HCT116 (cell line): ENCODE data around the gene TEX2. TPM values are rescaled to one million over a fixed set of nuclear protein-coding genes. Genes with fewer than 3 reads are reported as not detected.

Source experiments
- ATAC-seq: fragments of 200-7000 bp; cut with Tn5 transposase; 2 replicates; pipeline ENCODE4 v1.9.1; 2020; ENCODE audit warnings: mild to moderate bottlenecking, moderate library complexity
- BruUV-seq: library from RNA; stranded (reverse); fragments of 400-500 nt; replicated peaks from 2 replicates; lab custom pipeline; 2021; lab: Mats Ljungman, UMichigan
- CTCF ChIA-PET: fragments of 300-600 bp; sonication (Branson Sonifier 250); formaldehyde crosslinking; loops from one replicate; lab custom pipeline; 2021; ENCODE audit warnings: antibody characterized with exemption; lab: Charles Lee
- POLR2A ChIA-PET: fragments of 300-600, 350-600 bp; sonication (Branson Sonifier 250); formaldehyde crosslinking; loops from one replicate; lab custom pipeline; 2021; ENCODE audit warnings: antibody characterized with exemption; lab: Charles Lee
- RAD21 ChIA-PET, 2 experiments: fragments of 300-600 bp; sonication (Branson Sonifier 250); formaldehyde crosslinking; loops; one replicate each; lab custom pipeline; 2023; ENCODE audit warnings: low total read pairs in 2 of 2; ENCODE audit not compliant: uncharacterized antibody in 2 of 2, unreplicated experiment in 2 of 2, low non-redundant PET in 1 of 2; lab: Charles Lee
- DNase-seq: peaks from one replicate; pipeline ENCODE4 v3.0.0-alpha.2; 2010; ENCODE audit warnings: low read depth, low spot score
- H2AFZ ChIP-seq: fragments of 200-600 bp; shearing (Covaris generic), sonication (generic); 2 replicates; pipeline ENCODE4 v1.6.1; 2017; ENCODE audit warnings: low read depth, mixed run types, mixed read lengths, antibody characterized with exemption, low read length; ENCODE audit not compliant: poor library complexity, severe bottlenecking
- H3K27ac ChIP-seq: 2 replicates; pipeline ENCODE4 v1.5.1; 2012; ENCODE audit warnings: low read depth, low read length
- H3K27me3 ChIP-seq: fragments of 200-600 bp; sonication (generic); 2 replicates; pipeline ENCODE4 v1.6.1; 2016; ENCODE audit warnings: mixed run types, low read length, mixed read lengths; ENCODE audit not compliant: insufficient read depth
- H3K36me3 ChIP-seq, 2 experiments: fragments of 200-500 bp in 1 of 2; fragments of 200-600 bp in 1 of 2; sonication (Bioruptor generic) in 1 of 2; sonication (generic) in 1 of 2; 2 replicates each; pipeline versions ENCODE4 v1.5.1 to v1.6.1; 2014 to 2016; ENCODE audit warnings: low read length in 2 of 2, inconsistent platforms in 1 of 2, mixed read lengths in 1 of 2, mixed run types in 1 of 2; ENCODE audit not compliant: insufficient read depth in 2 of 2, control insufficient read depth in 1 of 2
- H3K4me1 ChIP-seq, 2 experiments: fragments of 200-600 bp in 1 of 2; sonication (generic) in 1 of 2; 2 replicates each; pipeline versions ENCODE4 v1.5.1 to v1.6.1; 2012 to 2017; ENCODE audit warnings: low read length in 2 of 2, inconsistent platforms in 1 of 2, mild to moderate bottlenecking in 1 of 2, mixed read lengths in 1 of 2, mixed run types in 1 of 2, moderate library complexity in 1 of 2; ENCODE audit not compliant: insufficient read depth in 2 of 2, control insufficient read depth in 1 of 2
- H3K4me2 ChIP-seq: fragments of 200-600 bp; sonication (generic); 2 replicates; pipeline ENCODE4 v1.6.1; 2017; ENCODE audit warnings: mixed run types, low read length, mixed read lengths
- H3K4me3 ChIP-seq, 2 experiments: fragments of 200-600 bp in 1 of 2; sonication (generic) in 1 of 2; replicated peaks in 1 of 2; 2 replicates each; pipeline ENCODE4 v1.5.1; 2011 to 2016; ENCODE audit warnings: low read length in 2 of 2, control low read depth in 1 of 2, low read depth in 1 of 2, mild to moderate bottlenecking in 1 of 2, mixed read lengths in 1 of 2, mixed run types in 1 of 2
- H3K79me2 ChIP-seq: fragments of 200-600 bp; sonication (generic); 2 replicates; pipeline ENCODE4 v1.6.1; 2017; ENCODE audit warnings: mild to moderate bottlenecking, mixed run types, low read length, moderate library complexity, mixed read lengths; ENCODE audit not compliant: insufficient read depth
- H3K9ac ChIP-seq: fragments of 200-600 bp; sonication (generic); 2 replicates; pipeline ENCODE4 v1.6.1; 2016; ENCODE audit warnings: low read length, mixed read lengths
- H3K9me2 ChIP-seq: fragments of 200-600 bp; sonication (generic), shearing (Covaris generic); 2 replicates; pipeline ENCODE4 v1.6.1; 2017; ENCODE audit warnings: mixed run types, mild to moderate bottlenecking, moderate library complexity; ENCODE audit not compliant: insufficient read depth
- H3K9me3 ChIP-seq, 2 experiments: fragments of 200-500 bp in 1 of 2; fragments of 200-600 bp in 1 of 2; sonication (Bioruptor generic) in 1 of 2; sonication (generic) in 1 of 2; 2 replicates each; pipeline ENCODE4 v1.6.1; 2014 to 2017; ENCODE audit warnings: low read length in 2 of 2, mixed read lengths in 2 of 2, inconsistent platforms in 1 of 2, low read depth in 1 of 2, mild to moderate bottlenecking in 1 of 2, mixed run types in 1 of 2, moderate library complexity in 1 of 2; ENCODE audit not compliant: control insufficient read depth in 1 of 2, insufficient read depth in 1 of 2
- H4K20me1 ChIP-seq: fragments of 200-600 bp; sonication (generic), shearing (Covaris generic); 2 replicates; pipeline ENCODE4 v1.6.1; 2017; ENCODE audit warnings: mixed run types, mild to moderate bottlenecking, moderate library complexity; ENCODE audit not compliant: insufficient read depth
- CEBPB ChIP-seq: IDR thresholded peaks from 2 replicates; pipeline ENCODE4 v1.6.1; 2012; ENCODE audit warnings: low read depth
- ELF1 ChIP-seq: IDR thresholded peaks from 2 replicates; pipeline ENCODE4 v1.6.1; 2012; ENCODE audit warnings: low read depth, borderline replicate concordance
- EZH2phosphoT487 ChIP-seq: fragments of 200-600 bp; IDR thresholded peaks from 2 replicates; pipeline ENCODE4 v1.6.1; 2018; ENCODE audit warnings: antibody characterized with exemption, borderline replicate concordance
- JUND ChIP-seq: IDR thresholded peaks from 2 replicates; pipeline ENCODE4 v1.6.1; 2012
- POLR2A ChIP-seq: IDR thresholded peaks from 2 replicates; pipeline ENCODE4 v1.7.0; 2011; ENCODE audit warnings: borderline replicate concordance; ENCODE audit not compliant: insufficient read depth, insufficient read length; ENCODE audit errors: extremely low read depth
- POLR2AphosphoS5 ChIP-seq: IDR thresholded peaks from 2 replicates; pipeline ENCODE4 v1.6.1; 2011; ENCODE audit warnings: mild to moderate bottlenecking, low read depth, low read length, moderate library complexity
- RAD21 ChIP-seq: IDR thresholded peaks from 2 replicates; pipeline ENCODE4 v1.6.1; 2012; ENCODE audit warnings: low read depth, mild to moderate bottlenecking
- SRF ChIP-seq: IDR thresholded peaks from 2 replicates; pipeline ENCODE4 v1.6.1; 2012; ENCODE audit warnings: low read depth
- TCF7L2 ChIP-seq: IDR thresholded peaks from 2 replicates; pipeline ENCODE4 v1.7.0; 2011; ENCODE audit warnings: borderline replicate concordance, inconsistent platforms; ENCODE audit not compliant: insufficient read depth, insufficient read length; ENCODE audit errors: extremely low read depth
- intact Hi-C: fragments of 100-400 bp; cut with micrococcal nuclease; formaldehyde crosslinking; loops from 2 replicates; pipeline ENCODE4 v1.10.0; 2022
- total RNA-seq: library from RNA; stranded (reverse); gene quantifications from one replicate; pipeline ENCODE4 v1.2.1, GENCODE V29; 2021; ENCODE audit not compliant: unreplicated experiment
- TF ChIP-seq, protein P1 (sequence below), 3 experiments: fragments of 200-600 bp in 1 of 3; sonication (generic) in 1 of 3; IDR thresholded peaks in 2 of 3; conservative IDR thresholded peaks in 1 of 3; 2 replicates each; pipeline ENCODE4 v1.5.1; 2012 to 2017; ENCODE audit warnings: low read depth in 2 of 3, low read length in 2 of 3, antibody characterized with exemption in 1 of 3, borderline replicate concordance in 1 of 3, control low read depth in 1 of 3, mild to moderate bottlenecking in 1 of 3, mixed read lengths in 1 of 3, mixed run types in 1 of 3, moderate library complexity in 1 of 3; ENCODE audit not compliant: insufficient read depth in 1 of 3
- TF ChIP-seq, protein P2 (sequence below): IDR thresholded peaks from 2 replicates; pipeline ENCODE4 v1.6.1; 2012; ENCODE audit warnings: low read depth
- TF ChIP-seq, protein P3 (sequence below): IDR thresholded peaks from 2 replicates; pipeline ENCODE4 v1.6.1; 2012

The TEX2 gene
- total RNA-seq, 1 experiment from 2014 or later = 24.6 TPM

DNA sequence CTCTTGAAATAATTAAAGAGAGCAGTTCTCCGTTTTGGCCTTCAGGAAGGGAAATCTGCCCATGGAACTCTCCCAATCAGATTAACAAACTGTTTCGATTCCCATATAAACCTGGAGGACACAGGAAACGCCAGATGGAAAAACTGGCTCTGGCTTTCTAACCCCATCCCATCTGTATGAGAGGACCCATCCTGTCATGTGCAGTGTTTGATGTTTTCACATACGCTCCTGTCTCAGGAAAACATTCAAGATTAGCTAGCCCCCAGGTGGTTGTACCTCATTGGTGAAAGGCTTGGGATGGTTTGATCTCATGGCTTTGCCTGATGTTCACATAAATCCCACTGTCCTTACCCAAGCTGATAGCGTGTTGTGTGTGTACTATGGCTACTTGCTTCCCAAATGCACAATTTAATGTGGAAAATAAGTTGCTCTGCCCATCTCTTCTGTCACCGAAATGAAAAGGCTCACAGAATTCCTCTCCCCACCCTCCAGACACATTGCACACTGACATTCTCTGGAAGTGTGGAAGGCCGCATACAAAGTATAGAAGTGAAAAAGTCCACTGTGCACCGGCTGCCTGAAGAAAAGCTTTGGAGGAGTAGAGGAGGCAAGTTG lies 114.9 kb downstream of the TEX2 start (continued):
- TF ChIP-seq SRF (peak; percentile 20), JUND (peak; percentile 50), RAD21 (no peak), POLR2A (peak; percentile 94), POLR2AphosphoS5 (peak; percentile 67)
- TF ChIP-seq, protein P1, sequence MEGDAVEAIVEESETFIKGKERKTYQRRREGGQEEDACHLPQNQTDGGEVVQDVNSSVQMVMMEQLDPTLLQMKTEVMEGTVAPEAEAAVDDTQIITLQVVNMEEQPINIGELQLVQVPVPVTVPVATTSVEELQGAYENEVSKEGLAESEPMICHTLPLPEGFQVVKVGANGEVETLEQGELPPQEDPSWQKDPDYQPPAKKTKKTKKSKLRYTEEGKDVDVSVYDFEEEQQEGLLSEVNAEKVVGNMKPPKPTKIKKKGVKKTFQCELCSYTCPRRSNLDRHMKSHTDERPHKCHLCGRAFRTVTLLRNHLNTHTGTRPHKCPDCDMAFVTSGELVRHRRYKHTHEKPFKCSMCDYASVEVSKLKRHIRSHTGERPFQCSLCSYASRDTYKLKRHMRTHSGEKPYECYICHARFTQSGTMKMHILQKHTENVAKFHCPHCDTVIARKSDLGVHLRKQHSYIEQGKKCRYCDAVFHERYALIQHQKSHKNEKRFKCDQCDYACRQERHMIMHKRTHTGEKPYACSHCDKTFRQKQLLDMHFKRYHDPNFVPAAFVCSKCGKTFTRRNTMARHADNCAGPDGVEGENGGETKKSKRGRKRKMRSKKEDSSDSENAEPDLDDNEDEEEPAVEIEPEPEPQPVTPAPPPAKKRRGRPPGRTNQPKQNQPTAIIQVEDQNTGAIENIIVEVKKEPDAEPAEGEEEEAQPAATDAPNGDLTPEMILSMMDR (IDR thresholded peaks at IDR 0.05 in 2 of 3, conservative IDR thresholded peaks at IDR 0.05 in 1 of 3; ENCODE audit: borderline replicate concordance in 1 of 3, insufficient read depth in 1 of 3, low read depth in 2 of 3, low read length in 2 of 3) = no peak
- TF ChIP-seq, all 23 proteins: peak for 10

DNA sequence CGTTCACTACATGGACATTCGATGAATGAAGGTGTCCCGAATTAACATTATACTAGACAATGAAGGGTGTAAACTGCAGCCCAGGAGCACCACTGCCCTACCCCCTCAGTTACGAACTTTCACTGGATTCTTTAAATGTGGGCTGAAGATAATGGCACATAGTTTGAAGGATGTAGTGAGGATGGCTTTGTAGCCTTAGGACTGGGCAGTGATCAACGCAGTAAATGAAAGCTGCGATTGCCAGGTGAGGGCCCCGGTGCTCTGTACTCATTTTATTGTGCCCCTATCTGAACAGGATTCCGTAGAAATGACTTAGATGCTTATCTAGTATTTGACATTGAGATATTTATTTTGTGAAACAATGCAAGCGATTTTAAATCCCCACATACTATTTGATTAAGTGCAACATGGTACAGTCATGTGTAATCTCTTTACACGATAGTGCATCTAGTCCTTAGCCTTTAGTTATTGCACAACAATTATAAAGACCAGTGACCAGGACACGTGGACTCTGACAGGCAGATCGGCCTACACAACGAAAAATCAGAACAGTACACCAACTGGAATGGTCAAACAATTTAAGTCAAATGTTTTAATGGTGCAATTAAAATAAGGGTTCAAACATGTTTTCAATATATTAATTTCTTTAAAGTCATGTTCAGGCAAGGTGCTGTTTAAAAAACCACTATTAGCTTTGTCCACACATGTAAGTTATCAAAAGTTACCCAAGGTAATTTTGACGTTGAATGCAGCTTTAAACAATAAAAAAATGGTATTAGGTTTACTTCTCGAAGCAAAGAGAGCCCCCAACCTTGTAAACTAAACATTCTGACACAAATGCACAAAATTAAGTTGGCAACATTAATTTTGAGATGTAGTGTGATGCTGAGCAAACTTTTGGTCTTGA lies 115.7 kb downstream of the TEX2 start:
- Histone ChIP-seq H3K36me3 (peaks cover 0 to 16% of the 10 kb centered on the region in 2 experiments; a peak in 1 of 4 replicates), H3K27ac (peak overlapping the region; percentile 95), H3K27me3 (no peaks in the 10 kb centered on the region), H3K4me1 (peaks cover 6 to 29% of the 10 kb centered on the region in 2 experiments; a peak in 3 of 4 replicates), H3K4me2 (peak overlapping the region; percentile 89), H3K9me2 (no peaks in the 10 kb centered on the region), H3K4me3 (peak overlapping the region; percentile 74 to 88), H2AFZ (no peak overlapping the region), H4K20me1 (no peaks in the 10 kb centered on the region), H3K9ac (peak overlapping the region; percentile 96), H3K9me3 (no peaks in the 10 kb centered on the region), H3K79me2 (peaks cover 12% of the 10 kb centered on the region; the same call in 1 of the 2 replicates)
- ATAC-seq = peak; percentile 12
- no peak for DNase-seq
- intact Hi-C loops = loop anchor here (1.0 to 10.0 kb wide), 4 partner anchors 115 to 347 kb away; partner anchors contain the start of genes POLG2 and TEX2
- BruUV-seq = no TSS peak
- POLR2A ChIA-PET = interaction anchor here (1.6 to 4.8 kb wide), 5 partner anchors 12 to 134 kb away, joined by 6 to 57 read pairs (median 9); no protein-coding TSS in a partner anchor
- RAD21 ChIA-PET = interaction anchor here in 1 of 2 experiments (1.6 kb wide), 1 partner anchor 134 kb away, joined by 6 read pairs; no protein-coding TSS in a partner anchor
- CTCF ChIA-PET = interaction anchor here (2.5 to 3.0 kb wide), 4 partner anchors 14 to 273 kb away, joined by 6 to 26 read pairs (median 12); no protein-coding TSS in a partner anchor
- TF ChIP-seq RAD21 (peak; percentile 30), CEBPB (peak; percentile 84), JUND (no peak; the same call in 1 of the 2 replicates), EZH2phosphoT487 (no peak), ELF1 (no peak), TCF7L2 (no peak), SRF (no peak)
- TF ChIP-seq, protein P2, sequence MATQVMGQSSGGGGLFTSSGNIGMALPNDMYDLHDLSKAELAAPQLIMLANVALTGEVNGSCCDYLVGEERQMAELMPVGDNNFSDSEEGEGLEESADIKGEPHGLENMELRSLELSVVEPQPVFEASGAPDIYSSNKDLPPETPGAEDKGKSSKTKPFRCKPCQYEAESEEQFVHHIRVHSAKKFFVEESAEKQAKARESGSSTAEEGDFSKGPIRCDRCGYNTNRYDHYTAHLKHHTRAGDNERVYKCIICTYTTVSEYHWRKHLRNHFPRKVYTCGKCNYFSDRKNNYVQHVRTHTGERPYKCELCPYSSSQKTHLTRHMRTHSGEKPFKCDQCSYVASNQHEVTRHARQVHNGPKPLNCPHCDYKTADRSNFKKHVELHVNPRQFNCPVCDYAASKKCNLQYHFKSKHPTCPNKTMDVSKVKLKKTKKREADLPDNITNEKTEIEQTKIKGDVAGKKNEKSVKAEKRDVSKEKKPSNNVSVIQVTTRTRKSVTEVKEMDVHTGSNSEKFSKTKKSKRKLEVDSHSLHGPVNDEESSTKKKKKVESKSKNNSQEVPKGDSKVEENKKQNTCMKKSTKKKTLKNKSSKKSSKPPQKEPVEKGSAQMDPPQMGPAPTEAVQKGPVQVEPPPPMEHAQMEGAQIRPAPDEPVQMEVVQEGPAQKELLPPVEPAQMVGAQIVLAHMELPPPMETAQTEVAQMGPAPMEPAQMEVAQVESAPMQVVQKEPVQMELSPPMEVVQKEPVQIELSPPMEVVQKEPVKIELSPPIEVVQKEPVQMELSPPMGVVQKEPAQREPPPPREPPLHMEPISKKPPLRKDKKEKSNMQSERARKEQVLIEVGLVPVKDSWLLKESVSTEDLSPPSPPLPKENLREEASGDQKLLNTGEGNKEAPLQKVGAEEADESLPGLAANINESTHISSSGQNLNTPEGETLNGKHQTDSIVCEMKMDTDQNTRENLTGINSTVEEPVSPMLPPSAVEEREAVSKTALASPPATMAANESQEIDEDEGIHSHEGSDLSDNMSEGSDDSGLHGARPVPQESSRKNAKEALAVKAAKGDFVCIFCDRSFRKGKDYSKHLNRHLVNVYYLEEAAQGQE = no peak
- TF ChIP-seq, protein P3, sequence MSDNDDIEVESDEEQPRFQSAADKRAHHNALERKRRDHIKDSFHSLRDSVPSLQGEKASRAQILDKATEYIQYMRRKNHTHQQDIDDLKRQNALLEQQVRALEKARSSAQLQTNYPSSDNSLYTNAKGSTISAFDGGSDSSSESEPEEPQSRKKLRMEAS = peak; percentile 12; the same call in 1 of the 2 replicates
- TF ChIP-seq, protein P1 (IDR thresholded peaks at IDR 0.05 in 2 of 3, conservative IDR thresholded peaks at IDR 0.05 in 1 of 3; ENCODE audit: borderline replicate concordance in 1 of 3, insufficient read depth in 1 of 3, low read depth in 2 of 3, low read length in 2 of 3) = no peak
